ENCODE measurements around the gene CRK. TPM values are rescaled to one million over a fixed set of nuclear protein-coding genes. Genes with fewer than 3 reads are reported as not detected.

Gene CRK
- total and polyA plus RNA-seq, 2 of the 4 experiments (the other 2 are of a cell fraction): 57.6 to 100 TPM

GRCh38 chr17:1473170-1473569 lies 17.1 kb upstream of the CRK start:
- no peak overlapping the region for H2BK5ac ChIP-seq (ENCODE audit: low read depth, low read length, poor library complexity, severe bottlenecking)
- dilution Hi-C loops (cut with HindIII; ENCODE audit: low sequenced_read_pairs, unreplicated experiment) (no loop called here), in situ Hi-C loops (cut with MboI; ENCODE audit: low sequenced_read_pairs) (no loop called here), intact Hi-C loops (cut with micrococcal nuclease) (no loop called here)
- CTCF ChIA-PET: no interaction called here
- no peak overlapping the region for H3K4me3 ChIP-seq (ENCODE audit: insufficient read depth, low read depth, low read length)
- H3K4me2 ChIP-seq (ENCODE audit: low read depth, low read length): no peak overlapping the region
- peaks cover 82% of the 10 kb centered on the region for H3K36me3 ChIP-seq (ENCODE audit: control insufficient read depth, insufficient read depth, low read length)
- TF ChIP-seq BHLHE40 (IDR thresholded peaks at IDR 0.05; ENCODE audit: low read depth, low read length) (no peak), SMC3 (IDR thresholded peaks at IDR 0.05; ENCODE audit: low read depth, low read length) (no peak), RAD21 (IDR thresholded peaks at IDR 0.05; ENCODE audit: low read length) (no peak), MAFK (IDR thresholded peaks at IDR 0.05; ENCODE audit: low read depth, low read length) (no peak), CHD1 (IDR thresholded peaks at IDR 0.05; ENCODE audit: low read depth, low read length) (no peak), RCOR1 (IDR thresholded peaks at IDR 0.05; ENCODE audit: insufficient replicate concordance, low read length) (no peak), RFX5 (IDR thresholded peaks at IDR 0.05; ENCODE audit: low read depth, low read length) (no peak), CTCF (conservative IDR thresholded peaks at IDR 0.05; ENCODE audit: low read depth, low read length) (no peak), POLR2A (IDR thresholded peaks at IDR 0.05; ENCODE audit: low read depth, low read length) (no peak), FOS (IDR thresholded peaks at IDR 0.05; ENCODE audit: low read depth, low read length) (no peak), CEBPB (IDR thresholded peaks at IDR 0.05; ENCODE audit: low read depth, low read length) (no peak), USF2 (IDR thresholded peaks at IDR 0.05; ENCODE audit: low read depth, low read length) (no peak), ELK1 (IDR thresholded peaks at IDR 0.05; ENCODE audit: borderline replicate concordance, low read depth, low read length) (no peak), MAZ (IDR thresholded peaks at IDR 0.05; ENCODE audit: borderline replicate concordance, low read depth, low read length) (no peak), NFE2L2 (IDR thresholded peaks at IDR 0.05; ENCODE audit: low read depth, low read length) (no peak), MXI1 (IDR thresholded peaks at IDR 0.05; ENCODE audit: borderline replicate concordance, low read depth, low read length) (no peak)
- ATAC-seq (ENCODE audit: low read depth): no peak
- H3K18ac ChIP-seq (ENCODE audit: low read depth, low read length): no peak overlapping the region
- no peak overlapping the region for H3K4ac ChIP-seq (ENCODE audit: low read depth, low read length)
- POLR2A ChIA-PET (ENCODE audit: unreplicated experiment): no interaction called here
- H4K8ac ChIP-seq (ENCODE audit: low read depth in 2 of 2, low read length in 2 of 2): no peak overlapping the region
- no peak overlapping the region for H2BK20ac ChIP-seq (ENCODE audit: low read depth, low read length)
- no TSS peak for BruUV-seq (replicated peaks)
- no peak overlapping the region for H2AK9ac ChIP-seq (replicated peaks; ENCODE audit: low read depth, low read length, poor library complexity)
- H2AK5ac ChIP-seq (ENCODE audit: low read depth, low read length): no peak overlapping the region
- no peaks in the 10 kb centered on the region for H3K4me1 ChIP-seq (ENCODE audit: control insufficient read depth, insufficient read depth, low read length)
- whole genome bisulfite sequencing, 2 experiments (ENCODE audit: extremely low coverage in 2 of 2, insufficient read length in 1 of 2): 50% methylated on average over 1 of the region's 11 CpGs; no CpG with 5 or more reads in 1 of the 2 experiments
- H4K91ac ChIP-seq (ENCODE audit: insufficient read depth, low read depth, low read length): no peak overlapping the region
- peaks cover 31% of the 10 kb centered on the region for H4K20me1 ChIP-seq (ENCODE audit: insufficient read depth, low read length)
- H3K23ac ChIP-seq (ENCODE audit: low read depth, low read length): no peak overlapping the region
- no peaks in the 10 kb centered on the region for H3K9me3 ChIP-seq (ENCODE audit: control insufficient read depth, insufficient read depth, low read length)
- no peak overlapping the region for H3K14ac ChIP-seq (replicated peaks; ENCODE audit: low read depth, low read length)
- H2BK15ac ChIP-seq (ENCODE audit: low read depth, low read length): no peak overlapping the region
- H3K79me1 ChIP-seq (ENCODE audit: low read depth in 1 of 2, low read length in 2 of 2): peaks cover 18 to 44% of the 10 kb centered on the region in 2 experiments
- H2AFZ ChIP-seq (replicated peaks; ENCODE audit: low read length, poor library complexity): no peak overlapping the region
- no peaks in the 10 kb centered on the region for H3K9me1 ChIP-seq (ENCODE audit: insufficient read depth, low read length)
- H4K5ac ChIP-seq (ENCODE audit: low read depth, low read length): no peak overlapping the region
- no peak for DNase-seq
- no peak overlapping the region for H3K27ac ChIP-seq (ENCODE audit: insufficient read depth, low read length)
- H3K9ac ChIP-seq (ENCODE audit: low read depth, low read length): no peak overlapping the region
- no peak overlapping the region for H3K56ac ChIP-seq (ENCODE audit: extremely low read depth, insufficient read depth, low read length)
- H3K27me3 ChIP-seq (ENCODE audit: control insufficient read depth, insufficient read depth, low read length): no peaks in the 10 kb centered on the region
- no peak overlapping the region for H2BK120ac ChIP-seq (ENCODE audit: low read depth, low read length)
